Breast epithelium (tissue), 4 donors: ENCODE data around the gene CCDC43. TPM values are rescaled to one million over a fixed set of nuclear protein-coding genes. Genes with fewer than 3 reads are reported as not detected.
"Not testable (repeated sequence)": the region's sequence is repeated elsewhere in the genome, so short reads cannot be mapped to it uniquely, and the experiment has no call there.

Experiments used
- DNase-seq, 2 donors: peaks; one replicate each; pipeline ENCODE4 v3.0.0-alpha.2; 2019; ENCODE audit warnings: low spot score in 2 of 2
- H3K27ac ChIP-seq, 2 donors: fragments of 200-600 bp; sonication (generic) in 1 of 2; one replicate each; pipeline ENCODE4 v1.5.1; 2016 to 2019; ENCODE audit warnings: mild to moderate bottlenecking in 1 of 2
- H3K27me3 ChIP-seq, 2 donors: fragments of 200-600 bp; sonication (generic) in 1 of 2; one replicate each; pipeline versions ENCODE4 v1.5.1 to v1.6.0; 2017 to 2019; ENCODE audit warnings: control low read depth in 1 of 2, mild to moderate bottlenecking in 1 of 2
- H3K36me3 ChIP-seq: fragments of 200-600 bp; one replicate; pipeline ENCODE4 v1.5.1; 2019
- H3K4me1 ChIP-seq, 2 donors: fragments of 200-600 bp; sonication (generic); one replicate each; pipeline ENCODE4 v1.5.1; 2016 to 2019; ENCODE audit warnings: control low read depth in 1 of 2
- H3K4me3 ChIP-seq, 3 donors: fragments of 200-600 bp; sonication (generic); 1 replicate in 2 of 3; 2 replicates in 1 of 3; pipeline ENCODE4 v1.5.1; 2016 to 2019; ENCODE audit warnings: mild to moderate bottlenecking in 3 of 3, moderate library complexity in 2 of 3
- H3K9me3 ChIP-seq, 2 donors: fragments of 200-600 bp; sonication (generic) in 1 of 2; one replicate each; pipeline ENCODE4 v1.5.1; 2016 to 2019; ENCODE audit warnings: control low read depth in 1 of 2
- POLR2A ChIP-seq: fragments of 450-650 bp; IDR thresholded peaks from one replicate; pipeline ENCODE4 v1.6.1; 2016; ENCODE audit warnings: antibody characterized with exemption, mild to moderate bottlenecking, moderate library complexity
- POLR2AphosphoS5 ChIP-seq, 3 donors: sonication (generic); formaldehyde crosslinking; IDR thresholded peaks; one replicate each; pipeline ENCODE4 v1.6.1; 2017; ENCODE audit warnings: antibody characterized with exemption in 3 of 3
- intact Hi-C: fragments of 100-400 bp; cut with DNase I; formaldehyde crosslinking; loops from one replicate; pipeline ENCODE4 v1.15.1; 2023; ENCODE audit warnings: low total_unique reads
- total RNA-seq, 3 donors: library from RNA; depleted of rRNA; stranded (reverse); fragments of >200 nt; gene quantifications; one replicate each; pipeline ENCODE4 v1.1.0, GENCODE V29; 2016
- TF ChIP-seq, protein P1 (sequence below), 3 donors: fragments of 450-650 bp; IDR thresholded peaks; one replicate each; pipeline ENCODE4 v1.5.1; 2016 to 2017; ENCODE audit warnings: antibody characterized with exemption in 3 of 3, mild to moderate bottlenecking in 3 of 3, moderate library complexity in 3 of 3

Gene CCDC43
- total RNA-seq, 3 donors from 2014 or later = 16.6 to 22.8 (median 16.7) TPM

DNA sequence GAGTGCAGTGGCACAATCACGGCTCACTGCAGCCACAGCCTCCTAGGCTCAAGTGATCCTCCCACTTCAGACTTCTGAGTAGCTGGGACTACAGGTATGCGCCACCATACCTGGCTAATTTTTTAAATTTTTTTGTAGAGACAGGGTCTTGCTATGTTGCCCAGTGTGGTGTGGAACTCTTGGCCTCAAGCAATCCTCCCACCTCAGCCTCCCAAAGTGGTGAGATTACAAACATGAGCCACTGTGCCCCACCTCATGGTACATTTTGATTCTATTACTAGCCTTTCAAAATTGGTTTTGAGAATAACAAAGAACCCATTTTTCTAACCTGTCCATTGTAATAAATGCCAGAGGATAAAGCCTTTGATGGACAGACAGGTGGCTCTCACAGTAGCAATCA lies 1.4 kb downstream of the CCDC43 start:
- Histone ChIP-seq H3K4me1 (peaks cover 6 to 20% of the 10 kb centered on the region in 2 donors), H3K36me3 (no peaks in the 10 kb centered on the region), H3K27ac (no peak overlapping the region), H3K4me3 (peak overlapping the region in 1 of 3 donors; percentile 80), H3K27me3 (no peaks in the 10 kb centered on the region), H3K9me3 (no peaks in the 10 kb centered on the region)
- intact Hi-C loops = no loop called here
- TF ChIP-seq POLR2A = no peak
- TF ChIP-seq, protein P1, sequence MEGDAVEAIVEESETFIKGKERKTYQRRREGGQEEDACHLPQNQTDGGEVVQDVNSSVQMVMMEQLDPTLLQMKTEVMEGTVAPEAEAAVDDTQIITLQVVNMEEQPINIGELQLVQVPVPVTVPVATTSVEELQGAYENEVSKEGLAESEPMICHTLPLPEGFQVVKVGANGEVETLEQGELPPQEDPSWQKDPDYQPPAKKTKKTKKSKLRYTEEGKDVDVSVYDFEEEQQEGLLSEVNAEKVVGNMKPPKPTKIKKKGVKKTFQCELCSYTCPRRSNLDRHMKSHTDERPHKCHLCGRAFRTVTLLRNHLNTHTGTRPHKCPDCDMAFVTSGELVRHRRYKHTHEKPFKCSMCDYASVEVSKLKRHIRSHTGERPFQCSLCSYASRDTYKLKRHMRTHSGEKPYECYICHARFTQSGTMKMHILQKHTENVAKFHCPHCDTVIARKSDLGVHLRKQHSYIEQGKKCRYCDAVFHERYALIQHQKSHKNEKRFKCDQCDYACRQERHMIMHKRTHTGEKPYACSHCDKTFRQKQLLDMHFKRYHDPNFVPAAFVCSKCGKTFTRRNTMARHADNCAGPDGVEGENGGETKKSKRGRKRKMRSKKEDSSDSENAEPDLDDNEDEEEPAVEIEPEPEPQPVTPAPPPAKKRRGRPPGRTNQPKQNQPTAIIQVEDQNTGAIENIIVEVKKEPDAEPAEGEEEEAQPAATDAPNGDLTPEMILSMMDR (IDR thresholded peaks at IDR 0.05) = no peak
- no peak for TF ChIP-seq POLR2AphosphoS5 (IDR thresholded peaks at IDR 0.05)
- DNase-seq = no peak

DNA sequence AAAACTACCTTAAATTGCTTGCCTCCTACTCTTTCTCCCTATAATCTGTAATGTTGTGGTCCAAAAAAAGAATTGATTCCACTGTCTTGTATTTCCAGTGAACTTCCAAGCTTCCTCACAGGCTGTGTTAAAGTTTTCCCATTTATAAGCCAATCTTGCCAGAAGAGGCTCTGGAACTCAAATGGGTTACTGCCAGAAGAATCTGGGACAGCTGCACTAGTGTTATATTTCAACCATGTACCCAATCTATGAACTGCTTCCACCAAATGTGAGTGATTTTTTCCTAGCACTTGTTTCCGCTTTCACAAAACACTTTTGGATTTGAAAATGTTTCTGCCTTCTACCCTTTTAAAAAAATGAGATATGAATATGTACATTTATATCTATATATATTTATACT lies 1.8 kb downstream of the CCDC43 start:
- H3K36me3 ChIP-seq = no peaks in the 10 kb centered on the region
- no peak overlapping the region for H3K27ac ChIP-seq
- DNase-seq = no peak
- H3K9me3 ChIP-seq = no peaks in the 10 kb centered on the region
- no peak for TF ChIP-seq POLR2AphosphoS5 (IDR thresholded peaks at IDR 0.05)
- TF ChIP-seq, protein P1 (IDR thresholded peaks at IDR 0.05) = no peak
- no peak for TF ChIP-seq POLR2A
- H3K27me3 ChIP-seq = no peaks in the 10 kb centered on the region
- H3K4me3 ChIP-seq = no peak overlapping the region
- H3K4me1 ChIP-seq = peaks cover 6 to 20% of the 10 kb centered on the region in 2 donors
- intact Hi-C loops = no loop called here

DNA sequence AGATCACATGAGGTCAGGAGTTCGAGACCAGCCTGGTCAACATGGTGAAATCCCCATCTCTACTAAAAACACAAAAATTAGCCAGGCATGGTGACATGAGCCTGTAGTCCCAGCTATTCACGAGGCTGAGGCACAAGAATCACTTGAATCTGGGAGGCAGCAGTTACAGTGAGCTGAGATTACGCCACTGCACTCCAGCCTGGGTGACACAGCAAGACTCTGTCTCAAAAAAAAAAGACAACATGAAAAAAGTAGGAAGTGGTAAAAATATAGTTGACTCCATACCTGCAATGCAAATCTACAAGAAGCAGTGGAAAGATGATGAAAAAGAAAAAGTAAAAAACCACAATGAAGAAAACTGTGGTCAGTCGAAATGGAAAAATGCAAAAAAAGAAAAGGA lies 6.3 kb downstream of the CCDC43 start:
- H3K4me3 ChIP-seq, H3K36me3 ChIP-seq, DNase-seq, H3K9me3 ChIP-seq, H3K27ac ChIP-seq, H3K27me3 ChIP-seq, H3K4me1 ChIP-seq, intact Hi-C loops: not testable (repeated sequence)

DNA sequence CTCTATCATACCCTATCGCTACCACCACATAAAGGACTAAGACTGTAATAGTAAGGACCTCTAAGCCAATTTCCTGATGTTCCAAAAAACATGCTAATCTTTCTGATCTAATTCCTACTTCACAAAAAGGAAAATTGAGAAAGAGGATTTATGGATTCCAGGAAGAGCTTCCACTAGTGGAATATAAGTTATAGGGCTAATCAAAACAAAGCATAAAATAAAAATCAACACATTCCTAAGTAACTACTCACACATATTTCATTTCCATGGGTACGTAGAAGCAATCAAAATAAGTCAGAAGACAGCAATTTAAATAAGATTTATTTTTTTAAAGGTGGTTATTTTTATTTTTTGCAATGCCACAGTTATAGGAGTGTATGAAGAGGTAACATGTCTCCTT lies 12.4 kb downstream of the CCDC43 start:
- TF ChIP-seq POLR2AphosphoS5 (IDR thresholded peaks at IDR 0.05) (no peak), POLR2A (no peak)
- TF ChIP-seq, protein P1 (IDR thresholded peaks at IDR 0.05) = no peak
- intact Hi-C loops = no loop called here
- H3K4me3 ChIP-seq = no peak overlapping the region
- no peaks in the 10 kb centered on the region for H3K27me3 ChIP-seq
- no peak overlapping the region for H3K27ac ChIP-seq
- DNase-seq = no peak
- H3K36me3 ChIP-seq = no peaks in the 10 kb centered on the region
- H3K9me3 ChIP-seq = no peaks in the 10 kb centered on the region
- H3K4me1 ChIP-seq = no peaks in the 10 kb centered on the region

DNA sequence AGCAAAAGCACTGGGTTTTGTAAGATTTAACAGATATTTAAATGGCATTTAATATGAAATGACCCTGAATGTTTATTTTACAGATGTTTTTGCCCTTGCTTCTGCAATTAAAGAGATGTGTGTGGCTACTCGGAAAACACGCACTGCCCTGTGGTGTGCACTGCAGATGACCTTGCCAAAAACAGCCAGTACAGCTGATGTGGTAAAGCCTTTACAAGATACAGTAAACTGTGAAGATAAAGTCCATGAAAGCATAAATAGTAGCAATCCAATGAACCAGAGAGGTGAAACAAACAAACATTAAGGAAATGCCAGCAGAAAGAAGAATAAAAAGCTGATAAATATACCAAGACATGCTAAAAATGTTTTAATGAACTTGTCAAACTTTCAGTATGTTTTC lies 15.7 kb downstream of the CCDC43 start:
- Histone ChIP-seq H3K4me3 (no peak overlapping the region), H3K36me3 (no peaks in the 10 kb centered on the region), H3K4me1 (no peaks in the 10 kb centered on the region), H3K27ac (no peak overlapping the region), H3K27me3 (no peaks in the 10 kb centered on the region), H3K9me3 (no peaks in the 10 kb centered on the region)
- DNase-seq = no peak
- TF ChIP-seq, protein P1 (IDR thresholded peaks at IDR 0.05) = no peak
- TF ChIP-seq POLR2A = no peak
- no peak for TF ChIP-seq POLR2AphosphoS5 (IDR thresholded peaks at IDR 0.05)
- intact Hi-C loops = no loop called here

DNA sequence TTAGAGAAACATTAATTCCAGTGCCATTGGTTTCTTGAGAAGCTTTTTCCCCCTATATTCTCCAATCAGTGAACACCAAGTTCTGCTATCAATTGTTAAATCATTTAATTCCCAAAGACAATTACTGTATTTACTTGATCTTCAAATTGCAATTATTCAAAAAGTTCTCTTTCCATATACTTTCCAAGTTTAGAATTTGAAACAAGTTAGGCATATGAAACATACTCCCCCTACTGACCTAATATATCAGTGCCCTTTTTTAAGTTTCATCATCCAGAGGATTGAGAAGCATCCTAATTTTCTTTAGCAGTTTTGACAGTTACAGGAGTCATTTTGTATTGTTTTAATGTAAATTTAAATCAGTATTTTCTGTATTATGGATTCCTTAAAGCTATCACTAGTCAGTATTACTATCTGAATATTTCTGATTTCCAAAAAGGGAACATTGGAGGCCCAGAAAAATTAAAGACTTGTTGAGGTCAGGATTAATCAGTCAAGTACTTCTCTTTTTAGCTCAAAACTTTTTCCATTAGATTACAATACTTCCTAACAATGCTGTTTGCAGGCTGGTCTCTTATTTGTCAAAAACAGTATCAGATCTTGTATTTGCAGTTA lies 17.0 kb downstream of the CCDC43 start:
- no peaks in the 10 kb centered on the region for H3K9me3 ChIP-seq
- intact Hi-C loops = no loop called here
- H3K36me3 ChIP-seq = no peaks in the 10 kb centered on the region
- no peaks in the 10 kb centered on the region for H3K27me3 ChIP-seq
- DNase-seq = no peak
- H3K4me1 ChIP-seq = no peaks in the 10 kb centered on the region
- TF ChIP-seq, protein P1 (IDR thresholded peaks at IDR 0.05) = peak in 2 of 3 donors; percentile 12 to 28
- TF ChIP-seq POLR2AphosphoS5 (IDR thresholded peaks at IDR 0.05) (no peak), POLR2A (no peak)
- H3K27ac ChIP-seq = no peak overlapping the region
- no peak overlapping the region for H3K4me3 ChIP-seq
